GM03348 (cell line): Measurements from ENCODE around the gene RBMX.
"Not testable (repeated sequence)": the region's sequence is repeated elsewhere in the genome, so short reads cannot be mapped to it uniquely, and the experiment has no call there.

Experiments
- DNase-seq: peaks from one replicate; pipeline ENCODE4 v3.0.0; 2012; ENCODE audit warnings: low spot score

The RBMX gene

GRCh38 chrX:136878423-136878822 is 2.1 kb downstream of the RBMX start:
- DNase-seq, result no peak

- not testable (repeated sequence) for DNase-seq
Measured at GRCh38 chrX:136874114-136874513, 6.4 kb downstream of the RBMX start.

GRCh38 chrX:136873210-136873609 is 7.3 kb downstream of the RBMX start:
- not testable (repeated sequence) for DNase-seq

- no peak for DNase-seq
Measured at GRCh38 chrX:136872091-136872700, 8.3 kb downstream of the RBMX start.

- DNase-seq, result no peak
Measured at GRCh38 chrX:136870064-136870463, 10.5 kb downstream of the RBMX start.

GRCh38 chrX:136868283-136869055 is 12.1 kb downstream of the RBMX start:
- DNase-seq, result no peak

GRCh38 chrX:136867518-136867917 is 13.0 kb downstream of the RBMX start:
- DNase-seq, result peak; percentile 6

- DNase-seq, result no peak
Measured at GRCh38 chrX:136867096-136867491, 13.4 kb downstream of the RBMX start.

GRCh38 chrX:136866337-136867095 is 14.0 kb downstream of the RBMX start:
- DNase-seq, result no peak

GRCh38 chrX:136865270-136866158 is 15.0 kb downstream of the RBMX start:
- no peak for DNase-seq

- DNase-seq, result no peak
Measured at GRCh38 chrX:136863826-136864225, 16.7 kb downstream of the RBMX start.

- DNase-seq, result no peak
Measured at GRCh38 chrX:136862546-136862945, 18.0 kb downstream of the RBMX start.

- DNase-seq, result no peak
Measured at GRCh38 chrX:136861877-136862276, 18.6 kb downstream of the RBMX start.

- no peak for DNase-seq
Measured at GRCh38 chrX:136858007-136858756, 22.3 kb downstream of the RBMX start.

- no peak for DNase-seq
Measured at GRCh38 chrX:136856551-136856950, 24.0 kb downstream of the RBMX start.

GRCh38 chrX:136856050-136856449 is 24.5 kb downstream of the RBMX start:
- DNase-seq, result no peak

GRCh38 chrX:136851526-136851925 is 29.0 kb downstream of the RBMX start:
- no peak for DNase-seq

GRCh38 chrX:136850441-136851175 is 29.9 kb downstream of the RBMX start:
- peak; percentile 8 for DNase-seq

GRCh38 chrX:136849395-136849794 is 31.1 kb downstream of the RBMX start:
- DNase-seq, result no peak

GRCh38 chrX:136847874-136848273 is 32.7 kb downstream of the RBMX start:
- no peak for DNase-seq

- DNase-seq, result peak; percentile 35
Measured at GRCh38 chrX:136839196-136839595, 41.3 kb downstream of the RBMX start.
